ENCODE results near the gene YTHDF2. TPM values are rescaled to one million over a fixed set of nuclear protein-coding genes. Genes with fewer than 3 reads are reported as not detected.

The YTHDF2 gene
- total RNA-seq, 2 donors from 2014 or later = 51.5 to 86.5 TPM

DNA sequence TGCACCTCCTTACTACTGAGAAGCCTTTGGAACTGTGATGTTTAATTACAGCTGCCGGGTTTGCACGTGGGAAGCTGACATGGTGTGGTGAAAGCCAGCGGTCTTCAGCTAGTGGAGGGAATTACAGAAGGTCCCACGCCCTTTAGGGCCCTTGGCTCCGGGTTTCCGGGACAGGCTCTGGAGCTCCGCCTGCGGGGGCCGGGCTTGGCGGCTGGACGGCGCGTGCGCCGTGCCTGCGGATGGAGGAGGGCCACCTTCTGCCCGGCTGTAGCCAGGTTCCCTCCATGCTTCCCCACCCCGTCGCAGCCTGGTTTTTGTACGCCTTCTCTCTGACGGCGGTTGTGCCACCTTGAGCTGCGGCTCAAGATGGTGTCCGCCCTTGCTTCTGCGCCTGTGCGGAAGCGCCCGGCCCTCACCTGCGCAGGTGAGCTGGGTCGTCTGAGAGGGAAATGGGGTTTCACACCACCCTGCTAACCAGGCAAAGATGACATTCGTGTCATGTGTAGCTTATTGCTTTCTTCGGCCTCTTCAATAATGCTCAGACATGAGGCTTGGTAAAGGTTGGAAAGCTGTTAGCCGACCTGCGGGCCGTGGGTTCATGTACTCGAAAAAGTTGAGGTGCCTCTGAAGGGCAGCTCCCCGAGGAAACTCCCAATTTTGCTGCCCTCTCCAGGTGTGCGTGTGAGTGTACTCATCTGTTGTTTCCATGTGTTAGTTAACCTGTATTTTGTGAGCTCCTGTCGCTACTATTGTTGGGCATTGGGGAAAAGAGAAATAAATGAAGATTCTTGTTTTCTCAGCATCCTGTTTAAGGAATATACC is 38.6 kb downstream of the YTHDF2 start:
- Histone ChIP-seq H3K9me3 (no peaks in the 10 kb centered on the region), H3K27ac (peak overlapping the region; percentile 66 to 82), H3K27me3 (replicated peaks; ENCODE audit: insufficient read depth) (no peaks in the 10 kb centered on the region), H3K4me3 (peak overlapping the region; percentile 35 to 47), H3K36me3 (no peaks in the 10 kb centered on the region), H3K4me1 (replicated peaks) (peaks cover 4% of the 10 kb centered on the region)
- 5% methylated on average over 39 of the region's 39 CpGs for WGBS
- TF ChIP-seq POLR2A (IDR thresholded peaks at IDR 0.05) (peak; percentile 37), POLR2AphosphoS5 (IDR thresholded peaks at IDR 0.05) (peak; percentile 81)
- TF ChIP-seq, protein P1, sequence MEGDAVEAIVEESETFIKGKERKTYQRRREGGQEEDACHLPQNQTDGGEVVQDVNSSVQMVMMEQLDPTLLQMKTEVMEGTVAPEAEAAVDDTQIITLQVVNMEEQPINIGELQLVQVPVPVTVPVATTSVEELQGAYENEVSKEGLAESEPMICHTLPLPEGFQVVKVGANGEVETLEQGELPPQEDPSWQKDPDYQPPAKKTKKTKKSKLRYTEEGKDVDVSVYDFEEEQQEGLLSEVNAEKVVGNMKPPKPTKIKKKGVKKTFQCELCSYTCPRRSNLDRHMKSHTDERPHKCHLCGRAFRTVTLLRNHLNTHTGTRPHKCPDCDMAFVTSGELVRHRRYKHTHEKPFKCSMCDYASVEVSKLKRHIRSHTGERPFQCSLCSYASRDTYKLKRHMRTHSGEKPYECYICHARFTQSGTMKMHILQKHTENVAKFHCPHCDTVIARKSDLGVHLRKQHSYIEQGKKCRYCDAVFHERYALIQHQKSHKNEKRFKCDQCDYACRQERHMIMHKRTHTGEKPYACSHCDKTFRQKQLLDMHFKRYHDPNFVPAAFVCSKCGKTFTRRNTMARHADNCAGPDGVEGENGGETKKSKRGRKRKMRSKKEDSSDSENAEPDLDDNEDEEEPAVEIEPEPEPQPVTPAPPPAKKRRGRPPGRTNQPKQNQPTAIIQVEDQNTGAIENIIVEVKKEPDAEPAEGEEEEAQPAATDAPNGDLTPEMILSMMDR (IDR thresholded peaks at IDR 0.05) = no peak
- peak; percentile 60 for DNase-seq (ENCODE audit: low spot score)
- intact Hi-C loops (cut with DNase I) = no loop called here

DNA sequence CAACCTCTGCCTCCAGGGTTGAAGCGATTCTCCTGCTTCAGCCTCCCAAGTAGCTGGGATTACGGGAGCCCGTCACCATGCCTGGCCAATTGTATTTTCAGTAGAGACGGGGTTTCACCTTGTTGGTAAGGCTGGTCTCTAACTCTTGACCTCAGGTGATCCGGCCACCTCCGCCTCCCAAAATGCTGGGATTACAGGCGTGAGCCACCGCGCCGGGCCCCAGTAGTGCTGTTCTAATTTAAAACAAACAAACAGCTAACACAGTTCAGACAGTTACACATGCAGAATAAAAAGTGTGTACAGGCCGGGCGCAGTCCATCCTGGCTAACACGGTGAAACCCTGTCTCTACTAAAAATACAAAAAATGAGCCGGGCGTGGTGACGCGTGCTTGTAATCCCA is 39.6 kb downstream of the YTHDF2 start:
- DNase-seq (ENCODE audit: low spot score) = no peak
- 94% methylated on average over 17 of the region's 17 CpGs for WGBS
- Histone ChIP-seq H3K27me3 (replicated peaks; ENCODE audit: insufficient read depth) (no peaks in the 10 kb centered on the region), H3K36me3 (no peaks in the 10 kb centered on the region), H3K9me3 (no peaks in the 10 kb centered on the region), H3K4me1 (replicated peaks) (peaks cover 4% of the 10 kb centered on the region), H3K27ac (no peak overlapping the region), H3K4me3 (no peak overlapping the region)
- TF ChIP-seq POLR2AphosphoS5 (IDR thresholded peaks at IDR 0.05) (no peak), POLR2A (IDR thresholded peaks at IDR 0.05) (no peak)
- TF ChIP-seq, protein P1 (IDR thresholded peaks at IDR 0.05) = no peak
- intact Hi-C loops (cut with DNase I) = no loop called here

DNA sequence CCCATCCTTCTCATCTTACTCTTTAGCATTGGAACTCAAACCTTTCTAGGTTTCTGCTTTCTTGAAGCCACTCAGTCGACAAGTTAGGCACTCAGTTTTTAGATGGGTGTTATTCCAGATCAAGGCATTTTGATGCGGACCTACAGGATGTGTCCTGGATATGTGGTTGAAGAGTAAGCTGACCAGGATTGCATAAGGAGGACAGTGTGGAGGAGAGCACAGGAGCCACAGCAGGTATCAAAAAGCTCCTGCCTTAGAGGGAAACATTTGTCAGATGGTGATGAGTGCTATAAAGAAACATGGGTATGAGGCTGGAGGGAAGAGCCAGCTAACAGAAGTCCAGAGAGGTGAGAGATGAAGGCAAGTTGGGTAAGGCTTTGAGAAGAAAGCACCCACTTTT is 41.3 kb downstream of the YTHDF2 start:
- WGBS = 90% methylated on average over 2 of the region's 2 CpGs
- H3K9me3 ChIP-seq = no peaks in the 10 kb centered on the region
- H3K4me3 ChIP-seq = no peak overlapping the region
- DNase-seq (ENCODE audit: low spot score) = no peak
- no peak for TF ChIP-seq POLR2A (IDR thresholded peaks at IDR 0.05)
- TF ChIP-seq, protein P1 (IDR thresholded peaks at IDR 0.05) = no peak
- no peak for TF ChIP-seq POLR2AphosphoS5 (IDR thresholded peaks at IDR 0.05)
- no peaks in the 10 kb centered on the region for H3K36me3 ChIP-seq
- intact Hi-C loops (cut with DNase I) = no loop called here
- peaks cover 4% of the 10 kb centered on the region for H3K4me1 ChIP-seq (replicated peaks)
- H3K27me3 ChIP-seq (replicated peaks; ENCODE audit: insufficient read depth) = no peaks in the 10 kb centered on the region
- H3K27ac ChIP-seq = no peak overlapping the region

DNA sequence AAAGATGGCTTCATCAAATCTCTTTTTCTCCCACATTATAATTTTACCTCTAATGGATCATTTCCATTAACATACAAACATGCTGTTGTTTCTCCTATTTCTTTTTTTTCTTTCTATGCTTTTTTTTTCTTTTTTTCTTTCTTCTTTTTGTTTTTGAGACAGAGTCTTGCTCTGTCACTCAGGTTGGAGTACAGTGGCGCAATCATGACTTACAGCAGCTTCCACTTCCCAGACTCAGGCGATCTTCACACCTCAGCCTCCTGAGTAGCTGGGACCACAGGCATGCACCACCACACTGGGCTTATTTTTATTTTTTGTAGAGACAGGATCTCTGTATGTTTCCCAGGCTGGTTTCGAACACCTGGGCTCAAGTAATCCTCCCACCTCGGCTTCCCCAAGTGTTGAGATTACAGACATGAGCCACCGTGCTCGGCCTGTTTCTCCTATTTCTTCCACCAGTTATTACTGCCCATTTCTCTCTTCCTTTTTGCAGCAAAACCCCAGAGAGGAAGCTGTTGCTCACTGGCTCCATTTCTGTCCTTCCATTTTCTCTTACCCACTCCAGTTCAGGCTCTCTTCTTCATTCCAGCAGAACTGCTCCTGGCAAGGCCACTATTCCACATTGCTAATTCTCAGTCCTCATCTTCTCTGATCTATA is 43.1 kb downstream of the YTHDF2 start:
- H3K4me1 ChIP-seq (replicated peaks) = peaks cover 2% of the 10 kb centered on the region
- no peak overlapping the region for H3K4me3 ChIP-seq
- no peak overlapping the region for H3K27ac ChIP-seq
- 93% methylated on average over 6 of the region's 6 CpGs for WGBS
- H3K36me3 ChIP-seq = no peaks in the 10 kb centered on the region
- intact Hi-C loops (cut with DNase I) = loop anchor here (5.0 to 10.0 kb wide), 2 partner anchors 255 to 422 kb away; no protein-coding TSS in a partner anchor
- DNase-seq (ENCODE audit: low spot score) = no peak
- TF ChIP-seq POLR2A (IDR thresholded peaks at IDR 0.05) = no peak
- no peak for TF ChIP-seq POLR2AphosphoS5 (IDR thresholded peaks at IDR 0.05)
- TF ChIP-seq, protein P1 (IDR thresholded peaks at IDR 0.05) = no peak
- no peaks in the 10 kb centered on the region for H3K27me3 ChIP-seq (replicated peaks; ENCODE audit: insufficient read depth)
- no peaks in the 10 kb centered on the region for H3K9me3 ChIP-seq

Measured in prostate gland (tissue), 2 donors.